Amygdala (tissue), 56 donors: ENCODE results near the gene MED13.
"Not testable (repeated sequence)": the region's sequence is repeated elsewhere in the genome, so short reads cannot be mapped to it uniquely, and the experiment has no call there.

Experiments used
- DNase-seq, 56 donors: peaks; one replicate each; lab custom pipeline; 2025; lab: John Stamatoyannopoulos, UW

MED13 gene

GRCh38 chr17:62057696-62058095, 7.4 kb downstream of the MED13 start:
- DNase-seq, result no peak

- DNase-seq, result no peak
Measured at GRCh38 chr17:62052765-62053338, 12.2 kb downstream of the MED13 start.

- DNase-seq, result no peak
Measured at GRCh38 chr17:62051053-62051452, 14.0 kb downstream of the MED13 start.

- no peak for DNase-seq
Measured at GRCh38 chr17:62049299-62049698, 15.8 kb downstream of the MED13 start.

GRCh38 chr17:62048262-62048661, 16.8 kb downstream of the MED13 start:
- no peak for DNase-seq

GRCh38 chr17:62045517-62045916, 19.6 kb downstream of the MED13 start:
- no peak for DNase-seq

GRCh38 chr17:62045109-62045508, 20.0 kb downstream of the MED13 start:
- no peak for DNase-seq

GRCh38 chr17:62043602-62044001, 21.5 kb downstream of the MED13 start:
- no peak for DNase-seq

- DNase-seq, result no peak
Measured at GRCh38 chr17:62043140-62043539, 21.9 kb downstream of the MED13 start.

GRCh38 chr17:62038248-62038647, 26.8 kb downstream of the MED13 start:
- no peak for DNase-seq

- DNase-seq, result no peak
Measured at GRCh38 chr17:62033317-62033716, 31.8 kb downstream of the MED13 start.

GRCh38 chr17:62032480-62032879, 32.6 kb downstream of the MED13 start:
- no peak for DNase-seq

- peak in 1 of 56 donors; percentile 21 for DNase-seq
Measured at GRCh38 chr17:62030264-62030663, 34.8 kb downstream of the MED13 start.

GRCh38 chr17:62024866-62025265, 40.2 kb downstream of the MED13 start:
- DNase-seq, result no peak

GRCh38 chr17:62017912-62018311, 47.2 kb downstream of the MED13 start:
- no peak for DNase-seq

GRCh38 chr17:62017496-62017895, 47.6 kb downstream of the MED13 start:
- DNase-seq, result no peak

GRCh38 chr17:62014526-62014925, 50.6 kb downstream of the MED13 start:
- DNase-seq, result no peak

GRCh38 chr17:62009220-62009619, 55.9 kb downstream of the MED13 start:
- no peak for DNase-seq

- no peak for DNase-seq
Measured at GRCh38 chr17:62008294-62008693, 56.8 kb downstream of the MED13 start.

GRCh38 chr17:62004388-62004787, 60.7 kb downstream of the MED13 start:
- no peak for DNase-seq

- DNase-seq, result not testable (repeated sequence)
Measured at GRCh38 chr17:62003141-62003540, 61.9 kb downstream of the MED13 start.

- DNase-seq, result no peak
Measured at GRCh38 chr17:62001105-62001504, 64.0 kb downstream of the MED13 start.

- no peak for DNase-seq
Measured at GRCh38 chr17:62000186-62000585, 64.9 kb downstream of the MED13 start.
